C4-2B (cell line): ENCODE results near the gene GRIN1.

ENCODE experiments used
- ZFX ChIP-seq: fragments of 450-650 bp; IDR thresholded peaks from 2 replicates; pipeline ENCODE4 v1.6.1; 2017
- TF ChIP-seq, protein P1 (sequence below): fragments of 450-650 bp; conservative IDR thresholded peaks from 2 replicates; pipeline ENCODE4 v1.5.1; 2017; ENCODE audit warnings: mild to moderate bottlenecking

DNA sequence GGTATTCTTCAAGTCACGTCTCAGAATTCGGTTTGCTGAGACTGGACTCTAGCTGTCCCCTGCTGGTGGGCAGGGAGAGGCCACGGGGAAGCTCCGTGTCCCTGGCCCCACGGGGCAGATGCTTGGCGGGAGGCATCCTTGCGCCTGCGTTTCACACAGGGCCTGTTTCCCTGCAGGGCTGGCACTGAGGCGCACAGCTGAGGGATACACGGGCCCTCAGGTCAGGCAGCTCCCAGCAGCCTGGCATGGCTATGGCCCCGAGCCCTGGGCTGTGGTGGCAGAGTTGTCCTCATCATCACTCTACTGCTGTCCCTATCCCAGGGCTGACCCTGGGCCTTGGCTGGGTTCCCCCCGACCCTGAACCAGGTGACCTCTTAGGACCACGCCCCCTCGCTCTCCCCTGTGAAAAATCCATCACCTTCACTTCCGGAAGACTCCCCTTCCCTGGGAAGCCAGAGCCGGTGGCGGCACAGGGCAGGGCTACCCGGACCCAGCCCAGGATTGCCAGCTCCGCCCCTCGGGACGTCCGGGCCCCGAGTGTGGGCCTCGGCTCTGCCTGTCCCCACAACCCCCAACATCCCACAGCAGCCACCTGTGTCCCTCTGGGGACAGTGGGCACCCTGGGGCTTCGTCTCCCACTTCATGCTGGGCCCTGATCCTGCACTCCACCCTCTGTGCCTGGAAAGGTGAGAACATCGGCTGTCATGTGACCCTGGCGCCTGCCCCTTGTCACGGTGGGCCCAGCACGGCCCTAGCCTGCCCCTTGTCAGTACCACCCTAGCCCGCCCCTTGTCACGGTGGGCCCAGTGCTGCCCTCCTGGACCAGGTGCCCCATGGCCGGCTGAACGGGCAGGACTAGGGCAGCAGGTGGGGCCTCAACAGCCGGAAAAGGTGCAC lies 29.5 kb upstream of the GRIN1 start:
- TF ChIP-seq, protein P1, sequence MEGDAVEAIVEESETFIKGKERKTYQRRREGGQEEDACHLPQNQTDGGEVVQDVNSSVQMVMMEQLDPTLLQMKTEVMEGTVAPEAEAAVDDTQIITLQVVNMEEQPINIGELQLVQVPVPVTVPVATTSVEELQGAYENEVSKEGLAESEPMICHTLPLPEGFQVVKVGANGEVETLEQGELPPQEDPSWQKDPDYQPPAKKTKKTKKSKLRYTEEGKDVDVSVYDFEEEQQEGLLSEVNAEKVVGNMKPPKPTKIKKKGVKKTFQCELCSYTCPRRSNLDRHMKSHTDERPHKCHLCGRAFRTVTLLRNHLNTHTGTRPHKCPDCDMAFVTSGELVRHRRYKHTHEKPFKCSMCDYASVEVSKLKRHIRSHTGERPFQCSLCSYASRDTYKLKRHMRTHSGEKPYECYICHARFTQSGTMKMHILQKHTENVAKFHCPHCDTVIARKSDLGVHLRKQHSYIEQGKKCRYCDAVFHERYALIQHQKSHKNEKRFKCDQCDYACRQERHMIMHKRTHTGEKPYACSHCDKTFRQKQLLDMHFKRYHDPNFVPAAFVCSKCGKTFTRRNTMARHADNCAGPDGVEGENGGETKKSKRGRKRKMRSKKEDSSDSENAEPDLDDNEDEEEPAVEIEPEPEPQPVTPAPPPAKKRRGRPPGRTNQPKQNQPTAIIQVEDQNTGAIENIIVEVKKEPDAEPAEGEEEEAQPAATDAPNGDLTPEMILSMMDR: no peak
- no peak for TF ChIP-seq ZFX
